IMR-90 (cell line): ENCODE measurements around the gene MYL4. TPM values are rescaled to one million over a fixed set of nuclear protein-coding genes. Genes with fewer than 3 reads are reported as not detected.
A peak's percentile ranks its signal among the peaks of the same experiment; 100 is the strongest.

Experiments used
- ATAC-seq: fragments of 200-7000 bp; cut with Tn5 transposase; 2 replicates; pipeline ENCODE4 v1.9.1; 2020; ENCODE audit warnings: low read depth, mild to moderate bottlenecking, moderate library complexity
- BruUV-seq: library from RNA; stranded (reverse); fragments of 400-500 nt; replicated peaks from 2 replicates; lab custom pipeline; 2021; lab: Mats Ljungman, UMichigan
- CTCF ChIA-PET: fragments of 300-600 bp; formaldehyde crosslinking; extraction: SDS; loops from one replicate; lab custom pipeline; 2021; ENCODE audit warnings: antibody characterized with exemption; lab: Yijun Ruan, JAX
- POLR2A ChIA-PET: fragments of 300-600 bp; sonication (Branson Sonifier 250); formaldehyde crosslinking; loops from one replicate; lab custom pipeline; 2022; ENCODE audit warnings: antibody characterized with exemption; ENCODE audit not compliant: unreplicated experiment; lab: Charles Lee
- DNase-seq: peaks from one replicate; pipeline ENCODE4 v3.0.0; 2013
- H2AFZ ChIP-seq: replicated peaks from 2 replicates; pipeline ENCODE3; 2013; ENCODE audit warnings: low read length, mild to moderate bottlenecking; ENCODE audit not compliant: poor library complexity
- H2AK5ac ChIP-seq: 2 replicates; pipeline ENCODE4 v1.6.1; 2013; ENCODE audit warnings: low read depth, low read length, inconsistent platforms
- H2AK9ac ChIP-seq: replicated peaks from 2 replicates; pipeline ENCODE3; 2013; ENCODE audit warnings: mild to moderate bottlenecking, low read depth, low read length, moderate library complexity; ENCODE audit not compliant: poor library complexity
- H2BK120ac ChIP-seq: 2 replicates; pipeline ENCODE4 v1.6.1; 2013; ENCODE audit warnings: low read depth, low read length, inconsistent platforms
- H2BK15ac ChIP-seq: 3 replicates; pipeline ENCODE4 v1.6.1; 2013; ENCODE audit warnings: low read depth, low read length, inconsistent platforms
- H2BK20ac ChIP-seq: 2 replicates; pipeline ENCODE4 v1.6.1; 2013; ENCODE audit warnings: low read depth, mild to moderate bottlenecking, inconsistent platforms, low read length, moderate library complexity
- H2BK5ac ChIP-seq: 2 replicates; pipeline ENCODE4 v1.6.1; 2013; ENCODE audit warnings: mild to moderate bottlenecking, low read depth, low read length, inconsistent platforms; ENCODE audit not compliant: poor library complexity, severe bottlenecking
- H3K14ac ChIP-seq: replicated peaks from 2 replicates; pipeline ENCODE4 v1.6.1; 2013; ENCODE audit warnings: low read depth, low read length, inconsistent platforms
- H3K18ac ChIP-seq: 2 replicates; pipeline ENCODE4 v1.6.1; 2013; ENCODE audit warnings: low read depth, low read length, control low read depth
- H3K23ac ChIP-seq: 2 replicates; pipeline ENCODE4 v1.6.1; 2013; ENCODE audit warnings: low read depth, low read length, inconsistent platforms
- H3K27ac ChIP-seq: 2 replicates; pipeline ENCODE4 v1.5.1; 2013; ENCODE audit warnings: mild to moderate bottlenecking, control low read depth, low read length; ENCODE audit not compliant: insufficient read depth
- H3K27me3 ChIP-seq: 2 replicates; pipeline ENCODE4 v1.6.1; 2013; ENCODE audit warnings: low read length; ENCODE audit not compliant: control insufficient read depth, insufficient read depth
- H3K36me3 ChIP-seq: 2 replicates; pipeline ENCODE4 v1.6.1; 2013; ENCODE audit warnings: low read length, mixed read lengths; ENCODE audit not compliant: control insufficient read depth, insufficient read depth
- H3K4ac ChIP-seq: 2 replicates; pipeline ENCODE4 v1.6.1; 2013; ENCODE audit warnings: low read depth, low read length, inconsistent platforms
- H3K4me1 ChIP-seq: 2 replicates; pipeline ENCODE4 v1.6.1; 2013; ENCODE audit warnings: low read length, mixed read lengths; ENCODE audit not compliant: control insufficient read depth, insufficient read depth
- H3K4me2 ChIP-seq: 2 replicates; pipeline ENCODE4 v1.6.1; 2013; ENCODE audit warnings: low read depth, mild to moderate bottlenecking, control low read depth, low read length, moderate library complexity
- H3K4me3 ChIP-seq: 2 replicates; pipeline ENCODE4 v1.5.1; 2013; ENCODE audit warnings: low read depth, mild to moderate bottlenecking, control low read depth, low read length, moderate library complexity; ENCODE audit not compliant: insufficient read depth
- H3K56ac ChIP-seq: 2 replicates; pipeline ENCODE4 v1.6.1; 2013; ENCODE audit warnings: low read length, inconsistent platforms; ENCODE audit not compliant: insufficient read depth; ENCODE audit errors: extremely low read depth
- H3K79me1 ChIP-seq, 2 experiments: 2 replicates each; pipeline ENCODE4 v1.6.1; 2013; ENCODE audit warnings: low read length in 2 of 2, inconsistent platforms in 1 of 2, low read depth in 1 of 2
- H3K9ac ChIP-seq: 2 replicates; pipeline ENCODE4 v1.6.1; 2013; ENCODE audit warnings: low read depth, low read length, control low read depth
- H3K9me1 ChIP-seq: 2 replicates; pipeline ENCODE4 v1.6.1; 2013; ENCODE audit warnings: low read length, inconsistent platforms; ENCODE audit not compliant: insufficient read depth
- H3K9me3 ChIP-seq: 2 replicates; pipeline ENCODE4 v1.6.1; 2013; ENCODE audit warnings: low read length; ENCODE audit not compliant: control insufficient read depth, insufficient read depth
- H4K20me1 ChIP-seq: 2 replicates; pipeline ENCODE4 v1.6.1; 2013; ENCODE audit warnings: low read length, inconsistent platforms; ENCODE audit not compliant: insufficient read depth
- H4K5ac ChIP-seq: 2 replicates; pipeline ENCODE4 v1.6.1; 2013; ENCODE audit warnings: mild to moderate bottlenecking, low read depth, low read length, control low read depth
- H4K8ac ChIP-seq, 2 experiments: 2 replicates each; pipeline ENCODE4 v1.6.1; 2013; ENCODE audit warnings: low read depth in 2 of 2, low read length in 2 of 2, control low read depth in 1 of 2, inconsistent platforms in 1 of 2
- H4K91ac ChIP-seq: 2 replicates; pipeline ENCODE4 v1.6.1; 2013; ENCODE audit warnings: low read depth, low read length, inconsistent platforms; ENCODE audit not compliant: insufficient read depth
- CEBPB ChIP-seq: IDR thresholded peaks from 2 replicates; pipeline ENCODE4 v1.6.1; 2012; ENCODE audit warnings: low read depth, low read length, improper control_type of control experiment
- FOS ChIP-seq: fragments of 150-350 bp; IDR thresholded peaks from 2 replicates; pipeline ENCODE4 v1.6.1; 2016; ENCODE audit warnings: low read depth, low read length
- MAFK ChIP-seq: IDR thresholded peaks from 2 replicates; pipeline ENCODE4 v1.6.1; 2012; ENCODE audit warnings: low read depth, low read length, improper control_type of control experiment
- MAZ ChIP-seq: IDR thresholded peaks from 2 replicates; pipeline ENCODE4 v1.6.1; 2012; ENCODE audit warnings: low read depth, mild to moderate bottlenecking, low read length, improper control_type of control experiment, moderate library complexity, borderline replicate concordance
- NFE2L2 ChIP-seq: fragments of 150-350 bp; IDR thresholded peaks from 2 replicates; pipeline ENCODE4 v1.6.1; 2016; ENCODE audit warnings: low read depth, mild to moderate bottlenecking, low read length
- POLR2A ChIP-seq: IDR thresholded peaks from 2 replicates; pipeline ENCODE4 v1.6.1; 2012; ENCODE audit warnings: mild to moderate bottlenecking, low read depth, low read length
- RCOR1 ChIP-seq: IDR thresholded peaks from 2 replicates; pipeline ENCODE4 v1.6.1; 2012; ENCODE audit warnings: mild to moderate bottlenecking, low read length, improper control_type of control experiment; ENCODE audit not compliant: insufficient replicate concordance
- WGBS, 2 experiments: methylation state at CpG; one replicate each; pipeline versions ENCODE4 v1.1.5 to v1.1.7; 2013; ENCODE audit warnings: missing lambda C conversion rate in 2 of 2; ENCODE audit not compliant: insufficient read length in 1 of 2; ENCODE audit errors: extremely low coverage in 2 of 2; 5-methylcytosine and 5-hydroxymethylcytosine counted together
- dilution Hi-C: fragments of 300-500 bp; cut with HindIII; formaldehyde crosslinking; loops from one replicate; pipeline ENCODE4 v1.14.3; 2018; ENCODE audit warnings: low sequenced_read_pairs; ENCODE audit not compliant: unreplicated experiment
- in situ Hi-C: fragments of 300-500 bp; cut with MboI; formaldehyde crosslinking; loops from 3 replicates; pipeline ENCODE4 v1.14.3; 2019; ENCODE audit warnings: low sequenced_read_pairs, inconsistent platforms, mixed read lengths
- intact Hi-C: fragments of 100-400 bp; cut with micrococcal nuclease; formaldehyde crosslinking; loops from 2 replicates; pipeline ENCODE4 v1.10.0; 2022
- polyA plus RNA-seq, 3 experiments: library from polyadenylated mRNA; depleted of rRNA; stranded (reverse); fragments of >200 nt; gene quantifications; 2 replicates each; pipeline ENCODE4 v1.2.3, GENCODE V29; 2012; ENCODE audit warnings: low replicate concordance in 1 of 3
- total RNA-seq: library from RNA; depleted of rRNA; stranded (reverse); fragments of >200 nt; gene quantifications from 2 replicates; pipeline ENCODE4 v1.2.3, GENCODE V29; 2012
- TF ChIP-seq, protein P1 (sequence below): fragments of 150-350 bp; IDR thresholded peaks from 2 replicates; pipeline ENCODE4 v1.6.1; 2017; ENCODE audit warnings: mild to moderate bottlenecking, antibody characterized with exemption, low read length, low read depth
- TF ChIP-seq, protein P2 (sequence below): fragments of 150-350 bp; IDR thresholded peaks from 2 replicates; pipeline ENCODE4 v1.6.1; 2016; ENCODE audit warnings: low read depth, mild to moderate bottlenecking, low read length, moderate library complexity, borderline replicate concordance

MYL4 gene
- total and polyA plus RNA-seq, 2 of the 4 experiments (the other 2 are of a cell fraction): not detected

DNA sequence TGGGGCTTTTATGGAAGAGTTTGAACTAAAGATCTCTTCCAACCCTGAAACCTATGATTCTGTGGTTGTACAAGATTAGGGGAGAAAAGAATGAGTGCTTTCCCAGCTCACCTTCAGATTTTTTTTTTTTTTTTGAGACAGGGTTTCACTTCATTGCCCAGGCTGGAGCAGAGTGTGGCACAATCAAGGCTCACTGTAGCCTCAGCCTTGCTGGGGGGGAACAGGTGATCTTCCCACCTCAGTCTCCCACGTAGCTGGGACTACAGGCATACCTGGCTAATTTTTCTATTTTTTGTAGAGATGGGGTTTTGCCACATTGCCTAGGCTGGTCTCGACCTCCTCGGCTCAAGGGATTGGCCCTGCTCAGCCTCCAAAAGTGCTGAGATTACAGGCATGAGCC is 22.7 kb downstream of the MYL4 start:
- no peak for TF ChIP-seq POLR2A
- TF ChIP-seq NFE2L2: no peak
- TF ChIP-seq MAZ: no peak
- no peak for TF ChIP-seq FOS
- no peak for TF ChIP-seq RCOR1
- TF ChIP-seq, protein P1, sequence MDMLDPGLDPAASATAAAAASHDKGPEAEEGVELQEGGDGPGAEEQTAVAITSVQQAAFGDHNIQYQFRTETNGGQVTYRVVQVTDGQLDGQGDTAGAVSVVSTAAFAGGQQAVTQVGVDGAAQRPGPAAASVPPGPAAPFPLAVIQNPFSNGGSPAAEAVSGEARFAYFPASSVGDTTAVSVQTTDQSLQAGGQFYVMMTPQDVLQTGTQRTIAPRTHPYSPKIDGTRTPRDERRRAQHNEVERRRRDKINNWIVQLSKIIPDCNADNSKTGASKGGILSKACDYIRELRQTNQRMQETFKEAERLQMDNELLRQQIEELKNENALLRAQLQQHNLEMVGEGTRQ: no peak
- no peak for TF ChIP-seq CEBPB
- TF ChIP-seq MAFK: no peak
- TF ChIP-seq, protein P2, sequence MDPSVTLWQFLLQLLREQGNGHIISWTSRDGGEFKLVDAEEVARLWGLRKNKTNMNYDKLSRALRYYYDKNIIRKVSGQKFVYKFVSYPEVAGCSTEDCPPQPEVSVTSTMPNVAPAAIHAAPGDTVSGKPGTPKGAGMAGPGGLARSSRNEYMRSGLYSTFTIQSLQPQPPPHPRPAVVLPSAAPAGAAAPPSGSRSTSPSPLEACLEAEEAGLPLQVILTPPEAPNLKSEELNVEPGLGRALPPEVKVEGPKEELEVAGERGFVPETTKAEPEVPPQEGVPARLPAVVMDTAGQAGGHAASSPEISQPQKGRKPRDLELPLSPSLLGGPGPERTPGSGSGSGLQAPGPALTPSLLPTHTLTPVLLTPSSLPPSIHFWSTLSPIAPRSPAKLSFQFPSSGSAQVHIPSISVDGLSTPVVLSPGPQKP: no peak
- no peak overlapping the region for H3K4me3 ChIP-seq
- ATAC-seq (no peak), DNase-seq (no peak)
- no peak overlapping the region for H2AFZ ChIP-seq
- H4K91ac ChIP-seq: peak overlapping the region; percentile 73
- H2AK9ac ChIP-seq: no peak overlapping the region
- no peaks in the 10 kb centered on the region; a peak in 1 of 4 replicates for H3K79me1 ChIP-seq
- no peak overlapping the region for H3K23ac ChIP-seq
- no peak overlapping the region for H2BK5ac ChIP-seq
- H3K18ac ChIP-seq: peak overlapping the region; percentile 90
- POLR2A ChIA-PET: no interaction called here
- dilution Hi-C loops (no loop called here), intact Hi-C loops (no loop called here), in situ Hi-C loops (loop anchor here (5.0 kb wide), 1 partner anchor 80 kb away; no protein-coding TSS in a partner anchor)
- no peaks in the 10 kb centered on the region for H3K36me3 ChIP-seq
- no TSS peak for BruUV-seq
- peak overlapping the region; percentile 87; the same call in 1 of the 2 replicates for H3K14ac ChIP-seq
- WGBS, 2 experiments: no CpG with 5 or more reads among the region's 3 CpGs
- no peak overlapping the region for H3K9ac ChIP-seq
- peak overlapping the region; percentile 84 for H3K4ac ChIP-seq
- peak overlapping the region; percentile 84 for H4K5ac ChIP-seq
- CTCF ChIA-PET: interaction anchor here (3.4 kb wide), 1 partner anchor 84 kb away, joined by 30 read pairs; no protein-coding TSS in a partner anchor
- H2BK120ac ChIP-seq: peak overlapping the region; percentile 97
- no peak overlapping the region for H3K4me2 ChIP-seq
- H2BK20ac ChIP-seq: peak overlapping the region; percentile 97
- H3K56ac ChIP-seq: no peak overlapping the region
- H3K4me1 ChIP-seq: peaks cover 16% of the 10 kb centered on the region
- H2BK15ac ChIP-seq: peak overlapping the region; percentile 86; the same call in 1 of the 3 replicates
- peak overlapping the region; percentile 62 to 79; a peak in 2 of 4 replicates for H4K8ac ChIP-seq
- H2AK5ac ChIP-seq: peak overlapping the region; percentile 95
- H3K9me1 ChIP-seq: peaks cover 16% of the 10 kb centered on the region
- peak overlapping the region; percentile 57; the same call in 1 of the 2 replicates for H3K27ac ChIP-seq
- H3K27me3 ChIP-seq: no peaks in the 10 kb centered on the region
- H3K9me3 ChIP-seq: no peaks in the 10 kb centered on the region
- no peaks in the 10 kb centered on the region for H4K20me1 ChIP-seq
